Tibial nerve (tissue), 4 donors: ENCODE data around the gene METTL23.

ENCODE experiments used
- EP300 ChIP-seq, 2 donors: sonication (generic); formaldehyde crosslinking; IDR thresholded peaks; one replicate each; pipeline ENCODE4 v1.6.1; 2017; ENCODE audit warnings: antibody characterized with exemption in 2 of 2, mild to moderate bottlenecking in 1 of 2
- POLR2A ChIP-seq, 2 donors: fragments of 450-650 bp; IDR thresholded peaks; one replicate each; pipeline ENCODE4 v1.6.1; 2017; ENCODE audit warnings: antibody characterized with exemption in 2 of 2, mild to moderate bottlenecking in 2 of 2, moderate library complexity in 2 of 2
- TF ChIP-seq, protein P1 (sequence below), 5 experiments: fragments of 200-600 bp in 3 of 5; fragments of 450-650 bp in 2 of 5; sonication (generic) in 3 of 5; IDR thresholded peaks; one replicate each; pipeline ENCODE4 v1.5.1; 2016 to 2019; ENCODE audit warnings: antibody characterized with exemption in 5 of 5, mild to moderate bottlenecking in 3 of 5, moderate library complexity in 2 of 5

DNA sequence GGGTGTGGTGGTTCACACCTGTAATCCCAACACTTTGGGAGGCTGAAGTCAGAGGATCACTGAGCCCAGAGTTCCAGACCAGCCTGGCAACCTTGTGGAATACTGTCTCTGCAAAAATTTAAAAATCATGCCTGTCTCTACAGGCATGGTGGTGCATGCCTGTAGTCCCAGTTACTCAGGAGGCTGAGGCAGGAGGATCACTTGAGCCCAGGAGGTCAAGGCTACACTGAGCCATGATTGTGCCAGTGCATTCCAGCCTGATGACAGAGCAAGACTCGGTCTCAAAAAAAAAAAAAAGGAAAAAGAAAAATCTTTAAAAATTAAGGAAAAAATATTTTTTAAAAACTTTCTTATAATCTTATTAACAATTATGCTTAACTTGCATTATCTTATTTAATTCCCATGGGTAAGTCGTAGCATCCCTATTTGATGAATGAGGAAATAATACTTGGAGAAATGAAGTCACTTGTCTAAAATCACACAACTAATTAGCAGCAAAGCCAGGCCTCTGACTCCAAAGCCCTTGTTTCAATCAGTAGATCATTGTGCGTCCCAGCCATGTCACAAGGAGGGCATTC lies 24.9 kb downstream of the METTL23 start:
- no peak for TF ChIP-seq EP300 (IDR thresholded peaks at IDR 0.05)
- TF ChIP-seq, protein P1, sequence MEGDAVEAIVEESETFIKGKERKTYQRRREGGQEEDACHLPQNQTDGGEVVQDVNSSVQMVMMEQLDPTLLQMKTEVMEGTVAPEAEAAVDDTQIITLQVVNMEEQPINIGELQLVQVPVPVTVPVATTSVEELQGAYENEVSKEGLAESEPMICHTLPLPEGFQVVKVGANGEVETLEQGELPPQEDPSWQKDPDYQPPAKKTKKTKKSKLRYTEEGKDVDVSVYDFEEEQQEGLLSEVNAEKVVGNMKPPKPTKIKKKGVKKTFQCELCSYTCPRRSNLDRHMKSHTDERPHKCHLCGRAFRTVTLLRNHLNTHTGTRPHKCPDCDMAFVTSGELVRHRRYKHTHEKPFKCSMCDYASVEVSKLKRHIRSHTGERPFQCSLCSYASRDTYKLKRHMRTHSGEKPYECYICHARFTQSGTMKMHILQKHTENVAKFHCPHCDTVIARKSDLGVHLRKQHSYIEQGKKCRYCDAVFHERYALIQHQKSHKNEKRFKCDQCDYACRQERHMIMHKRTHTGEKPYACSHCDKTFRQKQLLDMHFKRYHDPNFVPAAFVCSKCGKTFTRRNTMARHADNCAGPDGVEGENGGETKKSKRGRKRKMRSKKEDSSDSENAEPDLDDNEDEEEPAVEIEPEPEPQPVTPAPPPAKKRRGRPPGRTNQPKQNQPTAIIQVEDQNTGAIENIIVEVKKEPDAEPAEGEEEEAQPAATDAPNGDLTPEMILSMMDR (IDR thresholded peaks at IDR 0.05): no peak
- no peak for TF ChIP-seq POLR2A (IDR thresholded peaks at IDR 0.05)
